GM19324 (cell line): ENCODE data around the gene CARD19.

Source experiments
- ATAC-seq: cut with Tn5 transposase; IDR thresholded peaks from one replicate; pipeline ENCODE4 v1.9.1; 2021; ENCODE audit warnings: mild to moderate bottlenecking, moderate library complexity; ENCODE audit not compliant: unreplicated experiment, low FRiP score

The CARD19 gene

GRCh38 chr9:93096131-93096802 lies at the start of gene CARD19:
Gene CARD19 (plus strand): TSS chr9:93096217. CDS start chr9:93096346, 129 bp downstream.
- peak; percentile 15 for ATAC-seq

DNA sequence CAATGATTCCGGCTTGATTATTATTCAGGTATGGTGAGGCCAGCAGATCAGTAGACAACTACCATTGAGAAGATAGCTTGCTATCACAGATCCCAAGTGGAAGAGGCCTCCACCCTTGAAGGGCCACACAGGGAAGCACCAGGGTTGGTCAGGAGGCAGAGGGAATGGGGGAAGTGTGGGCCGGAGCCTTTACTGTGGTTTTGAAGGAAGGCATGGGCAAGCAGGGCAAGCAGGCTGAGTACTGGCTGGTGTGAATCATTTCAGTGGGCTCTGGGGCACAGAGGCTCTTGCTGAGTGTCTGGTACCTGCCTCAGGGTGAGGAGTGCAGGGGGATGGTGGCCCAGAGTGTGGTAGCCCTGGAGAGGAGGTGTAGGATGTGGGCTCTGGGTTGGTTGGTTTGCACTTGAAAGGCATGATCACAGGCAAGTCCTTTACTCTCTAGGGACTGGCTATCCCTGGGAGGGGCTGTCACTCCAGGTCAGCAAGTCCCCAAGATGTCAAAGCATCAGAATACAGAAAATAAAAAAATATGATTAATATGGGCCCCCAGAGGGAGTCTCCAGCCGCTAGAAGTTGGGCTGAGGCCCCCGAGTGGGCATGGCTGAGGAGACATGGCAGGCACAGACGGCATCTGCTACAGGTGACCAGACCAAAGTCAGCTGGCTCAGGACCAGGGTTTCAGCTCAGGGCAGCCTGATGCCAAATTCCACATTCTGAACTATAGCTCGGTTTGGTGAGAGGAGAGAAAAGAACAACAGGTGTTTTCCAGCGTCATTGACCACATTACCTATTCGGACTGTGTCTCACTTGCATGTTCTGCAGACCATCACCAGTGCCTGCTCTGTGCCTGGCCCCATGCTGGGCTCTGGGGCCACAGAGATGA lies 47.2 kb upstream of the CARD19 start:
- ATAC-seq: no peak

DNA sequence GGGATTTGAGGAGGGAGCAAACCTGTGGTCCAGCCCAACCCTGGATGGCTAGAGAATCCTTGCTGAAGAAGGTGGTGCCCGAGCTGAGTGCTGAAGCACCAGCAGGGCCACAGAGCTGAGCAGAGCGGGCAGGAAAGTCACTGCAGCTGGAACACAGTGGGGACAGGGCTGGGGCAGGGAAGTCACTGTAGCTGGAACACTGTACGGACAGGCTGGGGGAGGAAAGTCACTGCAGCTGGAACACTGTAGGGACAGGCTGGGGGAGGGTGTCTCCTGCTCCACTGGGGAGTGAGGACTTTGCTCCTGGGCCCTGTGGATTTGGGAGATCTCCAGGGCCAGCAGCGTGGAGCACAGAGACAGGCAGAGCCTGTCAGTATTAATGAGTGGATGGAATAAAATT lies 46.5 kb upstream of the CARD19 start:
- no peak for ATAC-seq

- no peak for ATAC-seq
Measured at GRCh38 chr9:93050231-93050630, 45.8 kb upstream of the CARD19 start.

DNA sequence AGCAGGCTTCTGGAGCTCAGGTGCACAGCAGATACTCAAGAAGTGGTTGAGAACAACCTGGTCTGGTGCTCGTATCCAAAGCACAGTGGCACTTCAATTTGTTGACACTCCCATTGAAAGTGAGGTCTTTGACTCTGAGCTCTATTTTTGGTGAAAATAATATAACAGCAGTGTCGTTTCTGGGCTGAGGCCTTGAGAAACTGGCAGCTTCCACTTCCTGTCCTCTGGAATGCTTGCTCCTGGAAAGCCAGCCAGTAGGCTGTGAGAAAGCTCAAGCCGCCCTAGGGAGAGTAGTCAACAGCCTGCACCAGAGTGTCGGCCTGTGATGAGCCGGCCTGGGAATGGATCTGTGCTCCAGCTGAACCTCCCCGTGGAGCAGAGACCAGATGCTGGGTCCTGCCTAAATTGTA lies 44.3 kb upstream of the CARD19 start:
- no peak for ATAC-seq

GRCh38 chr9:93052791-93053540 lies 43.1 kb upstream of the CARD19 start:
- no peak for ATAC-seq

DNA sequence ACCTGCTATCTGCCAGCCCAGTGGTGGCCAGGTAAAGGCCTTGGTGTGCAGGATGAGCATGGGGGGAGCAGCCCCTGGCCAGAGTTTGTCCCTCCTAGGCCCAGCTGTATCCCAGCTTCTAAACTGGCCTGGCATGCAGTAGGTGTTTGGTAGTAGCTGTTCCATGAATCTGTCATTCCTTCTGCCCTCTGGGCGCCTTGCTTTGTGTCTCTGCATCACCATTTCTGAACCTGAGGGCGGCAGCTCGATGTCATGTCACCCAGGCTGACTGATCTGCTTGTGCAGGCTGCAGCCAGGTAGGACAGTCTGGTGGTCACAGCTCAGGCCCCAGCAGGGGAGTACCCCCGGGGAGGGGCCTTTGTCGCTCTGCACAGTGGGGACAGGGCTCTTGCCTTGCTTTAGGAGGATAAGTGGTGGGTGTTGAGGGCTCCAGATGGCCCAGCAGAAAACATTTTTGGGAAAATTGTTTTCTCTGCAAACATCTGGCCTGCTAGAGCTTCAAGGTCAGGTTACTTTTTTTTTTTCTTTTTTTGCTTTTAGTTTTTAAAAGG lies 42.2 kb upstream of the CARD19 start:
- no peak for ATAC-seq

DNA sequence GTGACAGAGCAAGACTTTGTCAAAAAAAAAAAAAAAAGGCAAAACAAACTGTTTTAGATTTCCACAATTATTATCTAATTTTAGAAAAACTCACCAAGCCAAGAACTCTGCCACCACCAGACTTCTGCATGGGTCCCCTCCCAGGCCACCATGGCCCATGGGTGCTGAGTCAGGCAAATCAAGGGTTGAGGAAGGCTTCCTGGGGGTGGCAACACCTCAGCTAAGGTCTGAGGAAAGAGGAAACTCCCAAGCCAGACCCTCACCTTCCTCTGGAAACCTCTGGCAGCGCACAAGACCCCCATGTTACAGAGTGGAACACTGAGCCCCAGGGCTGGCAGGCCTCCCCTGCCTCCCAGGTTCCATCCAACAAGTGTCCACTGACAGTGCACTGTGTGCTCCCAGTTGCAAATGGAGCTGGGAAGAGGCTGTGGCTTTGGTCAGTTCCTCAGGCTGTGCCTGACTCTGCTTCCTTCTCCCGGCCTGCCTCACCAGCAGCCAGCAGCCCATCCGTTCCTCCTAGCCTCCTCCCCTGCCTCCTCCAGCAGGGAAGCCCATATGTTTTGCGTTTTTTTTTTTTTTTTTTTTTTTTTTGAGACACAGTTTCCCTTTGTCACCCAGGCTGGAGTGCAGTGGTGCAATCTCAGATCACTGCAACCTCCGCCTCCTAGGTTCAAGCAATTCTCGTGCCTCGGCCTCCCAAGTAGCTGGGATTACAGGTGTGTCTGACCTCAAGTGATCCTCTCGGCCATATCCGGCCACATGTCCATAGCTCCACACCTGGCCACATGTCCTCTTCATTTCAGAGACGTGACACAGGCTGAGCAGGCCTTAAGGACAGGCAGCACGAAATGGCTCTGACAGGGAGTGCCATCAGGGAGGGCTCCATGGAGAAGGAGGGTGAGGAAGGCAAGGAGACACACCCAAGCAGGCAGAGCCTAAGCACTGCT lies 41.0 kb upstream of the CARD19 start:
- ATAC-seq: no peak

DNA sequence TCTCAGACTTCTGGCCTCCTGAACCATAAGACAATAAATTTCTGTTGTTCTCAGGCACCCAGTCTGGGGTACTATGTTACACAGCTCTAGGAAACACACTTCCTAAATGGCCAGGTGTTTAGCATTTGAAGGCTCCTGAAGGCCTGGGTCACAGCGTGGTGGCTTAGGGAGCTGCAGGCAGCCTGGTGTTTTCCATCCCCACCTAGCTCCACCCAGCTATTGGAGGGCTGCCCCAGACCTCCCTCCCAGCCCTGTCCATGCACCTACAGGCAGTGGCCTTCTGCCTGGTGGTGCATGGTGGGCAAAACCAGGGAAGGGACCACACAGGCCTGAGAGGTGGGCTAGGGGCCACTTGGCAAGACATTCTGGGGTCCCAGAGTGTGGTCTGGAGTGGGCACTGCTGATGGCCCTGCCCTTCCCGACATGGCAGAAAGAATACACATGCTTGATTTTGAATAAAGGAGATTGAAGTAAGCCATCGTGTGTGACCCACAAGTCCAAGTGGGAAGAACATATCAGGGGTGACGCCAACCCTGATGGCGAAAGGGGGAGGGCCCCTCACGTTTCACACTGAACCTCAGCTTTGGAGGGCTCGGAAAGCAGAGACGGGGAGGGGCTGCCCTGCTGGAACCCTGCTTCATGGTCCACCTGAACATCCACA lies 38.8 kb upstream of the CARD19 start:
- no peak for ATAC-seq

- peak; percentile 7 for ATAC-seq
Measured at GRCh38 chr9:93057703-93058354, 38.2 kb upstream of the CARD19 start.

DNA sequence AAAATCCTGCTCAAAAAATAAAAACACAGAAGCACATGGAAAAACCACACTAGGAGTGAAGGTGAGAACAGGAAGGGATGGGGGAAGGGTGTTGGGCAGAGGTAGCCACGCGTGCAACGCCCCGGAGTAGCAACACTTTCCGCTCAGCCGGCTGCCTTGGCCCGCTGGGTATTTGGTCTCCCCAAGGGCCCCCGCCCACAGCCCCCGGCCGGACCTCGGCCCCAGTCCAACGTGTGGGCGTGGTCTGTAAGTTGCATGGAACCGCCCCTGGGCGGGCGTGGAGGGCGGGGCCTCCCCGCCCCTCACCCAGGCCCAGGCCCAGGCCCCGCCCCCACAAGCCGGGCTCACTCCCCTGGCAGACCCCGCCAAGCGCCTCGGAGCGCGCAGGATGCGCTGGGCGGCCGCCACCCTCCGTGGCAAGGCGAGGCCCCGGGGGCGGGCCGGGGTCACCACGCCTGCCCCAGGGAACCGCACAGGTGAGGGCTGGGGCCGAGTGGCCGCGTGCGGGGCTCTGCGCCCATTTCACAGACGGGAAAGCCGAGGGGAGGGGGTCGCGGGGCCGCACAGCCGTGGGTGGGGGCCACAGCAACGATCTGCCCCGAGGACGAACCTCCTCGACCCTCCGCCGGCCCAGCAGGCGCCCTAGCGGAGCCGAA lies 37.5 kb upstream of the CARD19 start, which contains the start of gene SUSD3:
Gene SUSD3, plus strand, starts transcription at position 347 of the 656 bp plus-strand sequence. Its CDS starts 42 bp downstream, at position 389.
- ATAC-seq: peak; percentile 59

DNA sequence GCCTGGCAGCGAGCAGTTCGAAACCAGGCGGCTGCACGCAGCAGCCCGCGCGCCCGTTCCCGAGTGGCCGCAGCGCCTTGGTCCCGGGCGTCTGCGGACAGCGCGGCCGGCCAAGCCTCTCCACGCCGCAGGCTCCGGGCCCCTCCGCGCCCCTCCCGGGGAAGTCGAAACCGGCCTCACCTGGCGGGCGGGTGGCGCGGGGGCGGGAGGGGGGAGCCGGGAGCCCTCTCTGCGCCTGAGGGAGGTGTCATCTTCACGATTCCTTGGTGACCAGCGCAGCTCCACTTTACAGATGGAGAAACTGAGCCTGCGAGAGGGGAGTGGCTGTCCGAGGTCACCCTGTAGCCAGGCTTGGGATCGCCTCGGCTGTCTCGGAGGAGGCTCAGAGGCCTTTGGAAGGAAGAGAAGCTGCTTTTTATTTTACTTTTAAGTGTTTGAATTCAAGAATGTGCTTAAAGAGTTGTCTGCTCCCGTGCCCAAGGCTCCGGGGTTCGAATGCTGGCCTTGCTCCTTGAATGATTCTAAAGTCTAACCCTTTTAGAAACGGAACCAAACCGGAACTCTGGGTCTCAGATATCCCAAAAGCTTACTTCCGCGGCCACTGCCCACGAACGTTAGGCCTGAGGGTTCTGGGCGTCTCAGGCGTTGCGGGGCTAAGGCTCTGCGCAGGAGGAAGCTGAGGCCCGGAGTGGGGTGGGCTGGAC lies 36.9 kb upstream of the CARD19 start:
- peak; percentile 22 for ATAC-seq

DNA sequence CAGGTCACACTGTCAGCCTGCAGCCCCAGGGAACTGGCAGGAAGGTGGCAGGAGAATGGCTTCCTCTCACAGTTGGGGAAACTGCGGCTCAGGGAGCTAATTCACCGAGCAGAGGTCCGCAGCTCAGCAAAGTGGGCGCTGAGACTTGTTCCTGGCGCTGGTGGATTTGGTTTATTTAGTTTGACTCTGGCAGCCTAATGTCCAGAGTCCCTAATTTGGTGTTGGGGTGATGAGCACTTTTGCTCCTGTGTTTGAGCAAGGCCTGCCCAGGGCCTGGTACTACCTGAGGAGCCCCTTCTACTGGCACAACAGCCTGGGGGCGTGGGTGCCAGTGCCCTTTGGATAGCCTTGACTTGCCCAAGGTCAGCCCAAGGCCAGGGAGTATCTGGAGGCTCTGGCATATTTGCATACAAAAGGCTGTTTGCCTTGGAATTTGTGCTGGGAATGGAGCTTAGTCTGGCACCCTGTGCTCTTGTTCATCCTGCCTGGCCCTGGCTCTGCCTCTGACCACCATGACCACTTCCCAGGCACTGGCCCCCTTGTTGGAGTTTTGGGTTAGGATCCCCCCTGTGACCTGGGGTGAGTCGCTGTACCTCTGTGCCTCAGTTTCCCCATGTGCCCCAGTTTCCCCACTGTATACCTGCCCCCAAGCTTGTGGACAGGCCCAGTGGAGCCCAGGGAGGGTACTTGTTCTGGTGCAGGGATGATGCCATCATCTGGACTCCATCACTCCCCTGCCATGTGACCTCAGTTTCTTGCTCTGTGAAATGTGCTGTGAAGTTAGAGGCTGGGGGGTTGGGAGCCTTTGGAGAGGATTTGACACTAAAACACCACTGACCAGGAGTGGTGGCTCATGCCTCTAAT lies 36.1 kb upstream of the CARD19 start:
- ATAC-seq: no peak

DNA sequence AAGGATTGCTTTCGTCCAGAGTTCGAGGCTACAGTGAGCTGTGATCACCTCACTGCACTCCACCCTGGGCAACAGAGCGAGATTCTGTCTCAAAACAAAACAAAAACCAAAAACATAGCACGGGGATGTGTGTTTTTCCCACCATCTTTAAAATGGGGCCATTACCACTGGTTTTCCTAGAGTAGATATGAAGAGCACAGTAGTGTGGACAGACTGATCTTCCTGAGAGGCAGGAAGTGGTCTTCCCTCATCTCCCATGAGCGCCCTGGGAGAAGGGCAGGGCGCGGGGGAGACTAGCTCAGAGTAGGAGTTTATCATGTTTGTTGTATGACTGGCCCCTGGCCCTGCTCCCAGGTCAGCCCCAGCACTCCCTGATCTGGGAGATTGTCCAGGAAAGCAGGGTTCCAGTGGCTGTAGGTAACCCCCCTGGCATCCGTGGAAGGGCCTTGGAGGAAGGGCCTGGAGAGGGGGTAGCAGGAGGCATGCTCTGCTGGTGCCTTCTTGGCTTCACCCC lies 35.2 kb upstream of the CARD19 start:
- ATAC-seq: no peak

GRCh38 chr9:93061260-93061751 lies 34.7 kb upstream of the CARD19 start:
- no peak for ATAC-seq
